ENCODE data around the gene SRSF10. TPM values are rescaled to one million over a fixed set of nuclear protein-coding genes. Genes with fewer than 3 reads are reported as not detected.
"Not testable (repeated sequence)": the region's sequence is repeated elsewhere in the genome, so short reads cannot be mapped to it uniquely, and the experiment has no call there.

SRSF10 gene
- total RNA-seq, 2 experiments from 2014 or later: 223 to 228 TPM

DNA sequence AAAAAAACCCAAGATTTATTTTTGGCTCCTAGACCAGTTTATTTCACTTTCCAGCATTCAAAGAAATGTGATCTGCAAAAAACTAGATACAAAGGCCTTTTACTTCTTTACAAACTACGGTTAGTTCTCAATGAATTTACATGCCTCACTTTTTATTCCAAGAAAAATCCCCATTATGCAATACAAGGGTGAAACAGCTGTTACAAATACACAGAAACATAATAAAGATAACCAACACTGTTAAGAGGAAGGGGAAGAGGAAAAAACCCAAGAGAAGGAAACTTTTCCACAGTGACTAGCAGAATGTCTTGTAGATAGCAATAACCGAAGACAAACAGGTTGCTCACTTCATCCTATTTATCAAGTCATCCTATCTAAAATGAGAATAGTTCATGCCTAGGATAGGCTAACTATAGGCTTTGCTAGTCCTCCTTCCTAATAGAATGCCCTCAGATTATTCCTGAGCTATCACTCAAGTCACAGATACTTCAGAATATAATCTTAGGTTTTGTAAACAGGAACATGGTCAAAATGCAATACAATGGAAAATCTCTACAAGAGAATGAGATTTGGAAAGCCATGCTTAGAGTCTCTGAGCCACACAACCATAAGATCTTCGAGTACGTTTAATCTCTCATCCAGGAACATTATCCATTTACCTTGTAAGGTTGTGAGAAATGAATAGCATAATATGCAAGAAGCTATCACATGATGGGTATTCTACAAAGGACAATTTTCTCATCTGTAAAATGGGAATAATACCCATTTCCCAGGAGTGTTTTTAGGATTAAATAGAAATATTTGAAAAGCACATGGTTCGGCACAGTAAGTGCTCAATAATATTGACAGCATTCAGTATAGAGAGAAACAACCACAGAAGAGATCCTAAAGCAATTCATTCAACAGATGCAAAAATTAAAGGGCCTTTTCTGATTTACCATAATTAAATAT is 15.1 kb downstream of the SRSF10 start:
- Mint-ChIP-seq H3K36me3 (ENCODE audit: low read depth) (peaks cover 81% of the 10 kb centered on the region), H3K27ac (peak overlapping the region; percentile 80), H3K9me3 (ENCODE audit: insufficient read depth) (no peaks in the 10 kb centered on the region), H3K4me1 (ENCODE audit: low read depth) (peaks cover 61% of the 10 kb centered on the region), H3K27me3 (ENCODE audit: low read depth) (no peaks in the 10 kb centered on the region), H3K4me3 (no peak overlapping the region)
- peak; percentile 7 for ATAC-seq
- POLR2A ChIA-PET: interaction anchor here (1.0 to 2.4 kb wide), 5 partner anchors 9 to 406 kb away, joined by 3 to 12 read pairs (median 3); no protein-coding TSS in a partner anchor
- CTCF ChIA-PET: interaction anchor here (0.9 kb wide), 1 partner anchor 11 kb away, joined by 3 read pairs; no protein-coding TSS in a partner anchor
- DNase-seq: no peak

DNA sequence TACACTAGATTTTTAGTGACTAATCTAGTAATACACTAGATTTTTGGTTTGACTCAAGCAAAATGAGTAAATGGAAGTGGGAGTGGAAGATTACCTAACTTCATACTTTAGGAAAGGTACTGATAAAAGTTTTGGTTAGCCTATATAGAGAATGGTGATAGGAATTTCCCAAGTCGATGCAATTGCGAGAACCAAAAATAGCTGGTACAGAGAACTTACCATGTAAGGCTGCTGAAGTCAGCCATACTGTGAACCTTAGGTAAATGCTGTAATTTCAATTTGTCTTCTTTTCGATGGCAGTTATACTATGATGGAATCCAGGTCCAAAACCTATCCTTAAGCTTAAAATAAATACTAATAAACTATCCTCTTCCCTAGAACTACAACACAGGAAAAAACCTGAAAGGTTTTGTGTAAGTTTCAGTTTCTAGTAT is 15.9 kb downstream of the SRSF10 start:
- DNase-seq (no peak), ATAC-seq (no peak)
- no peaks in the 10 kb centered on the region for H3K9me3 Mint-ChIP-seq (ENCODE audit: insufficient read depth)
- CTCF ChIA-PET: interaction anchor here (0.6 to 1.2 kb wide), 4 partner anchors 10 to 192 kb away, joined by 3 to 4 read pairs (median 3); no protein-coding TSS in a partner anchor
- no peaks in the 10 kb centered on the region for H3K27me3 Mint-ChIP-seq (ENCODE audit: low read depth)
- POLR2A ChIA-PET: interaction anchor here (1.0 to 2.4 kb wide), 5 partner anchors 10 to 406 kb away, joined by 3 to 12 read pairs (median 10); partner anchors contain the start of gene SRSF10
- peaks cover 78% of the 10 kb centered on the region for H3K36me3 Mint-ChIP-seq (ENCODE audit: low read depth)
- peaks cover 60% of the 10 kb centered on the region for H3K4me1 Mint-ChIP-seq (ENCODE audit: low read depth)
- H3K27ac Mint-ChIP-seq: peak overlapping the region; percentile 80
- H3K4me3 Mint-ChIP-seq: no peak overlapping the region

DNA sequence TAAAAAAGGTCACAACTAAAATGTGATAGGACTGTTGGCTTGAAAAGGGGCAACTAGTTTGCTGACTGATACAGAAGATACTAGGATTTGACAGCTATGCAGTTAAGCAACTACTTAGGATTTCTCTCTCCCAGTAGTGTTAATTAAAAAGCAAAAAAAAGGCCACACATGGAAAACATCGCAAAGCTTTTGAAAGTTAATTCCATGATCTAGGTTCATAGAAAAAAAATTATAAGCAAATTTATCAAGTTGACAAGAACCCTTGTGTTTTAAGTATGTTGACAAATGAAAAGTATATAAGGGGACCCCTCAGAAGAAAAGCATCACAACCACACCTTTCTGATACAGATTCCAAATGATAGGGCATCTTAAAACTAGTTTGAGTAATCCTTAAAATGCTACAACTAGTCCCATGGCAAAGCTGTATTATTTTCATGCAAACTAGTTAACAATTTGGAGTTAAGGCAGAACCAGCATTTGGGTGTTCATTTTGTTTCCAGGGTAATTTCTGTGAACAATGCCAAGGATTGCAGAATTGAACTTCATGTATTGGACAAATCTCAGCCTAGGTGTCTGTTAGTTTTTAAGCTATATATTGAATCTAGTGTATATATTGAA is 16.4 kb downstream of the SRSF10 start:
- CTCF ChIA-PET: interaction anchor here (0.6 to 1.2 kb wide), 4 partner anchors 9 to 192 kb away, joined by 3 to 4 read pairs (median 3); no protein-coding TSS in a partner anchor

DNA sequence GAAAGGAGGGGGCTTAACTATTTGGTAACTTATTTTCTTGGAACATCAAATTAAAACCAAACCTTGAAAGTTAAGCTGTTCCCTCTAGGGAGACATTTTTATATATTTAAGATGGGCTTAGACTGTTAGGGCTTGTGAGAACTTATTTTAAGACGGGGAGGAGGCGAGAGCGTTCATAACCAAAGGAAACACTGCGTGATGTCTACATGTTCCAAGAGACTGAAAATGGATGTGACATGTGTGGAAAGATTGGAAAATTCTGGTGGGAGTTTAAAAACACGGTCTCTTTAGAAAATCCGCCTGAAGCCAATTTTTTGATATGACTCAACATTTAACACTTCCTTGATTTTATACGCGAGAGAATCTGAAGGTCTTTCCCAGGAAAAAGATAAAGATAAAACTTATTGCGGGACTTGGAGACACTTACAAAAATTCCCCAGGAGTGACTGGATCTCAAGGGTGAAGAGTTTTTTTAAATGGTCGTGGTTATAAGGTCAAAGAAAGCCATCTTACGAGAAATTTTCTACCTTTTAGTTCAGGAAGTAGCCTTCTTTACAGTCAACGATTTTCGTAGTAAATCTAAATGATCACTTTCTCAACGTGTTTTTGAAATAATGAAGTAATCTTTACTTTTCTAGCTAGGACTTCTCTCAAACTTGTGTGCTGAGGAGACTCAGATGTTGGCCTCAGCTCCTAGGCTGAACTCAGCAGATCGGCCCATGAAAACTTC is 19.7 kb downstream of the SRSF10 start:
- Mint-ChIP-seq H3K27me3 (ENCODE audit: low read depth) (no peaks in the 10 kb centered on the region), H3K27ac (peak overlapping the region; percentile 100), H3K36me3 (ENCODE audit: low read depth) (peaks cover 56% of the 10 kb centered on the region), H3K4me1 (ENCODE audit: low read depth) (peaks cover 68% of the 10 kb centered on the region), H3K9me3 (ENCODE audit: insufficient read depth) (no peaks in the 10 kb centered on the region), H3K4me3 (peak overlapping the region; percentile 100)
- ChIA-PET POLR2A (interaction anchor here (0.7 to 5.6 kb wide), 16 partner anchors 8 to 616 kb away, joined by 3 to 151 read pairs (median 7); partner anchors contain the start of genes ELOA, HMGCL, HNRNPR and LYPLA2), CTCF (interaction anchor here (0.8 to 1.8 kb wide), 4 partner anchors 8 to 150 kb away, joined by 3 to 7 read pairs (median 4); no protein-coding TSS in a partner anchor)
- DNase-seq: no peak
- no peak for ATAC-seq

More for the DNA sequence above, 16.4 kb downstream of the SRSF10 start:
- no peaks in the 10 kb centered on the region for H3K9me3 Mint-ChIP-seq (ENCODE audit: insufficient read depth)
- POLR2A ChIA-PET: interaction anchor here (1.0 to 2.4 kb wide), 5 partner anchors 10 to 405 kb away, joined by 3 to 12 read pairs (median 10); partner anchors contain the start of gene SRSF10
- H3K4me1 Mint-ChIP-seq (ENCODE audit: low read depth): peaks cover 62% of the 10 kb centered on the region
- ATAC-seq (no peak), DNase-seq (no peak)
- peaks cover 76% of the 10 kb centered on the region for H3K36me3 Mint-ChIP-seq (ENCODE audit: low read depth)
- peak overlapping the region; percentile 80 for H3K27ac Mint-ChIP-seq
- no peak overlapping the region for H3K4me3 Mint-ChIP-seq
- H3K27me3 Mint-ChIP-seq (ENCODE audit: low read depth): no peaks in the 10 kb centered on the region

DNA sequence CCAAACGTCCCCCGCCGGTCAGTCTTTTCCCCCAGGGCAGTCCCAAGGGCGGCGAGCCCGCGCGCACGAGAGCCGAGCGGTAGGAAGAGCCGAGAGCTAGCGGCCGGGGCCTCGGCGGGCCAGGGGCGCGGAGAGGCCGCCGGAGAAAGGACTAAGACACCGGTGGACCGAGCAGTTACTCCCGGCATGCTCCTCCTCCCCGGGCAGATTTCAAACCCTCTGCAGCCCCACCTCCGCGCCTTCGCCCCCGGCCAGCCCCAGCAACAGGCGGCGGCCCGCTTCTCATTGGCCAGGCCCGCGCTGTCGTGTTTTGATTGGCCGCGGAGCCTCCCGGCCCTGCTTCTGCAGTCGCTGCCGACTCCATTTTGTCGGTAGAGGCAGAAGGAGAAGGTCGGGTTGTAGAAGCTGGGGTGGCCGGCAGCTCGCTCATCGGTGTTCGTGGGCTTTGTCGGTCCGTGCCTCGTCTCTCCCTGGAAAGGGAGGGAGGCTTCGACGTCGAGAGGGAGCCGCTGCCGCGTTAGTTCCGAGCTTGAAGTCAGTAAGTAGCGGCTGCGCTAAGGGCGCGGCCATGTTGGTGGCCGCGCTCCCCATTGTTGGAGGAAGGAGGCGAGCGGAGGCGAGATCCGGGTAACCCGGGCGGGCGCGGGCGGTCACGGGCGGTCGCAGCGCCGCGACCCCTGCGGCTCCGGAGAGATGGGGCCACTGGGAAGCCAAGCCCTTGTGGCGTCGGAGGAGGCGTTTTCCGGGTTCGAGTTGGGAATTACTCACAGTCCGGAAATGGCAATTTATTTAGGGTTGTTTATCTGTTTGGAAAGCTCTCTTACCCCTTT is 20.5 kb downstream of the SRSF10 start, which contains the start of gene PNRC2:
TSS of gene PNRC2 (plus strand) at position 368 of the 830 bp plus-strand sequence. CDS start 1,630 bp downstream, outside the sequence.
- Mint-ChIP-seq H3K36me3 (ENCODE audit: low read depth) (peaks cover 48% of the 10 kb centered on the region), H3K27me3 (ENCODE audit: low read depth) (no peaks in the 10 kb centered on the region), H3K27ac (peak within 1 kb of the TSS; percentile 100), H3K4me3 (peak within 1 kb of the TSS; percentile 100), H3K4me1 (ENCODE audit: low read depth) (peaks cover 68% of the 10 kb centered on the region), H3K9me3 (ENCODE audit: insufficient read depth) (no peaks in the 10 kb centered on the region)
- ChIA-PET CTCF (interaction anchor here (0.8 to 1.8 kb wide), 6 partner anchors 8 to 149 kb away, joined by 3 to 7 read pairs (median 4); no protein-coding TSS in a partner anchor), POLR2A (interaction anchor here (0.6 to 5.6 kb wide), 23 partner anchors 9 to 615 kb away, joined by 3 to 151 read pairs (median 5); partner anchors contain the start of genes ELOA, HMGCL, HNRNPR and LYPLA2)
- peak; percentile 98 for DNase-seq
- ATAC-seq: peak; percentile 91

DNA sequence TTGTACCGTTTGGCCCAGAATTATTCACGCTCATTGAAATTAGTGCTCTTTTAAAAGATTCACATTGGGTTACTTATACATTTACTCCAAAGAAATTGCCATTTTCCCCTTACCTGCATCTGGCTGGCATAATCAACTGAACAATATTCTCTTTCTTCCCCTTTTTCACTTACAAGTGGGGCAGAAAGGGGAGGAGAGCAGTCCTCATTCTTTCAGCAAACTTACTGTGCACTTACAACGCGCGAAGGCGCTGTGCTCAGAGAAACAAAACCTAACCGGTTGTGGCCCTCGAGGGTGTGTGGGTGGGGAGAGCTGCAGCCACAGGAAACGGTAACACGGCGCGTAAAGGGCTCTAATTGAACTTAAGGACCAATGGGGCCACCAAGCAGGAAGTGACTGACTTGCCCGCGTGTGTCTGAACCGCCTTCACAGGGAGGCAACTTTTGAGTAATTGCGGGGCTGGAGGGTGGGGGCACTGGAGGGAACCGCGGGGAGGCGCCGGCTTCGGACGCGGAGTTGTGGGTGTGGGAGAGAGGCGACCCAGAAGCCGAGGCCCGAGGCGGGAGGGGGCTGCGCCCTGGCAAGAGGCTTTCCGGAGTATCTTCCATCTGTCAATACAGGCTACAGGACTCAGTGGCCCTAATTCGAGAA is 21.2 kb downstream of the SRSF10 start:
- ATAC-seq (peak; percentile 83), DNase-seq (peak; percentile 97)
- H3K27me3 Mint-ChIP-seq (ENCODE audit: low read depth): no peaks in the 10 kb centered on the region
- H3K4me1 Mint-ChIP-seq (ENCODE audit: low read depth): peaks cover 65% of the 10 kb centered on the region
- H3K9me3 Mint-ChIP-seq (ENCODE audit: insufficient read depth): no peaks in the 10 kb centered on the region
- H3K4me3 Mint-ChIP-seq: peak overlapping the region; percentile 100
- ChIA-PET POLR2A (interaction anchor here (0.6 to 5.6 kb wide), 20 partner anchors 9 to 615 kb away, joined by 3 to 151 read pairs (median 6); partner anchors contain the start of genes ELOA, HNRNPR, LYPLA2 and PITHD1), CTCF (interaction anchor here (1.0 to 1.4 kb wide), 2 partner anchors 20 to 148 kb away, joined by 3 to 6 read pairs; no protein-coding TSS in a partner anchor)
- peak overlapping the region; percentile 100 for H3K27ac Mint-ChIP-seq
- H3K36me3 Mint-ChIP-seq (ENCODE audit: low read depth): peaks cover 41% of the 10 kb centered on the region

DNA sequence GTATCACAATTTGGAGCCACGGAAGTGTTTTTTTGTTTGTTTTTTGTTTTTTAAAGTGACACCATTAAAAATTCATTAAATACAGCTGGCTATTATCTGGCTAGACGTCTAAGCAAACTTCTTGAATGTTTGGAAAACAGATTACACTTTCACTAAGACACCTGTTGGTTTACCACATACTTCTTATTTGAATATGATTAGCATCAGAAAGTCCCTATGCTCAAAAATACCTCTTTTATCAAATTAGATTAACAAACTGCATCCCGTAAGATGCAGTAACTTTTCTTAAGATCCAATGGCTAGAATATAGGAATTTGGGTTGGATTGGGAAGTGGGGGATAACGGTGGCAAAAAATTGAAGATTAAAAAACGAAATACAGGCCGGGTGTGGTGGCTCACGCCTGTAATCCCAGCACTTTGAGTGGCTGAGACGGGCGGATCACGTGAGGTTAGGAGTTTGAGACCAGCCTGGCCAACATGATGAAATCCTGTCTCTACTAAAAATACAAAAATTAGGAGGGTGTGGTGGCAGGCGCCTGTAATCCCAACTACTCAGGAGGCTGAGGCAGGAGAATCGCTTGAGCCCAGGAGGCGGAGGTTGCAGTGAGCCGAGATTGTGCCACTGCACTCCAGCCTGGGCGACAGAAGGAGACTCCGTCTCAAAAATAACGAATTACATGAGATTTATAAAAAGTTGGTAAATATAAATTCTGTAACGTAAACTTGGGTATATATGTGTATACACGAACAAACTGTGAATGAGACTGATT is 21.9 kb downstream of the SRSF10 start:
- Mint-ChIP-seq H3K4me3 (peak overlapping the region; percentile 100), H3K27ac (peak overlapping the region; percentile 100), H3K4me1 (ENCODE audit: low read depth) (peaks cover 59% of the 10 kb centered on the region), H3K36me3 (ENCODE audit: low read depth) (peaks cover 35% of the 10 kb centered on the region)
- H3K27me3 Mint-ChIP-seq (ENCODE audit: low read depth); DNase-seq; H3K9me3 Mint-ChIP-seq (ENCODE audit: insufficient read depth); ATAC-seq: not testable (repeated sequence)
- ChIA-PET CTCF (interaction anchor here (1.0 to 1.6 kb wide), 3 partner anchors 21 to 186 kb away, joined by 3 to 6 read pairs (median 5); no protein-coding TSS in a partner anchor), POLR2A (interaction anchor here (1.0 to 5.6 kb wide), 11 partner anchors 8 to 544 kb away, joined by 3 to 151 read pairs (median 7); partner anchors contain the start of genes ELOA, PITHD1, RCAN3 and SRSF10)

DNA sequence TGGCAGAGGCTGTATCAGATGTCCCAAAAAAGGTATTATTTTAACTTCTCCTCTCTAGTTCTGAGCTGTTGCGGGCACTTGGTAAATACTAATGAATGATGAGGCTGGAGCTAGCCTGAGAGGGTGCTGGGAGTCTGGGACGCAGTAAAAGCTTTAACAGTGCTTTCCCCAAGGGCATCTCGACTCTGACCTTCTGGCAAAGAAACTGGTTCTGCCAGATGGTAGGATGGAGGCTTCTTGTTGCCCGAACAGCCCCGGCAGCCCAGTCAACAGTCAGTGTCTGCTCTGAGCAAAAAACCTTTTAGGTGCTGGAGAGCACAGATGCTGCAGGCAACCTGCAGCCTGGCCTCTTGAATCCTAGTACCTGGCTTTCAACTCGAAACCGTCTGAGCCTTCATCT is 23.0 kb downstream of the SRSF10 start:
- DNase-seq (no peak), ATAC-seq (no peak)
- H3K9me3 Mint-ChIP-seq (ENCODE audit: insufficient read depth): no peaks in the 10 kb centered on the region
- H3K27ac Mint-ChIP-seq: peak overlapping the region; percentile 67
- H3K27me3 Mint-ChIP-seq (ENCODE audit: low read depth): no peaks in the 10 kb centered on the region
- H3K36me3 Mint-ChIP-seq (ENCODE audit: low read depth): peaks cover 27% of the 10 kb centered on the region
- POLR2A ChIA-PET: interaction anchor here (5.6 kb wide), 1 partner anchor 21 kb away, joined by 151 read pairs; the partner anchor contains the start of gene SRSF10
- CTCF ChIA-PET: interaction anchor here (0.5 to 3.7 kb wide), 9 partner anchors 10 to 193 kb away, joined by 3 to 22 read pairs (median 5); no protein-coding TSS in a partner anchor
- H3K4me3 Mint-ChIP-seq: peak overlapping the region; percentile 49
- peaks cover 51% of the 10 kb centered on the region for H3K4me1 Mint-ChIP-seq (ENCODE audit: low read depth)

DNA sequence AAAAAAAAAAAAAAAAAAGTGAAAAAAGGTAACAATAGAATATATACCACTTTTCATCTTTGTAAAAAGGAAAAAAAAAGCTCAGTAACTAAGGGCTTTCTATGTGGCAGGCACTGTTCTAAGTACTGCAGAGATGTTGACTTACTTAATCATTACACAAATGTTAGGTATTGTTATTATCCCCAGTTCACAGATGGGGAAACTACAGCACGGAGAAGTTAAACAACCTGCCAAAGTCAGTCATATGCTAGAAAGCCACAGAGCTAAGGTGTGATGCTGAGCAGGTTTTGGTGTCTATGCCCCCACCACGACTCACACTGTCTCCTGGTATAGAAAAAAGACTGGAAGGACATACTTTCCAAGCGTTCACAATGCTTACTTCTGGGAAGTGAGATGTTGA is 27.1 kb downstream of the SRSF10 start:
- Mint-ChIP-seq H3K27ac (no peak overlapping the region), H3K36me3 (ENCODE audit: low read depth) (peaks cover 2% of the 10 kb centered on the region), H3K27me3 (ENCODE audit: low read depth) (no peaks in the 10 kb centered on the region), H3K4me1 (ENCODE audit: low read depth) (peaks cover 32% of the 10 kb centered on the region), H3K9me3 (ENCODE audit: insufficient read depth) (no peaks in the 10 kb centered on the region), H3K4me3 (no peak overlapping the region)
- ATAC-seq: no peak
- ChIA-PET CTCF (no interaction called here), POLR2A (no interaction called here)
- no peak for DNase-seq

Measured in activated CD8-positive, alpha-beta T cell treated with anti-CD3 and anti-CD28 coated beads, Interleukin-2, amount 10 ng/mL, durations not matched to agents 7 days and 5 days (primary cell).